HG02885 (cell line): ENCODE measurements around the gene MYH9.

Source experiments
- ATAC-seq: cut with Tn5 transposase; IDR thresholded peaks from one replicate; pipeline ENCODE4 v1.9.1; 2021; ENCODE audit warnings: mild to moderate bottlenecking; ENCODE audit not compliant: unreplicated experiment, poor library complexity

The MYH9 gene

DNA sequence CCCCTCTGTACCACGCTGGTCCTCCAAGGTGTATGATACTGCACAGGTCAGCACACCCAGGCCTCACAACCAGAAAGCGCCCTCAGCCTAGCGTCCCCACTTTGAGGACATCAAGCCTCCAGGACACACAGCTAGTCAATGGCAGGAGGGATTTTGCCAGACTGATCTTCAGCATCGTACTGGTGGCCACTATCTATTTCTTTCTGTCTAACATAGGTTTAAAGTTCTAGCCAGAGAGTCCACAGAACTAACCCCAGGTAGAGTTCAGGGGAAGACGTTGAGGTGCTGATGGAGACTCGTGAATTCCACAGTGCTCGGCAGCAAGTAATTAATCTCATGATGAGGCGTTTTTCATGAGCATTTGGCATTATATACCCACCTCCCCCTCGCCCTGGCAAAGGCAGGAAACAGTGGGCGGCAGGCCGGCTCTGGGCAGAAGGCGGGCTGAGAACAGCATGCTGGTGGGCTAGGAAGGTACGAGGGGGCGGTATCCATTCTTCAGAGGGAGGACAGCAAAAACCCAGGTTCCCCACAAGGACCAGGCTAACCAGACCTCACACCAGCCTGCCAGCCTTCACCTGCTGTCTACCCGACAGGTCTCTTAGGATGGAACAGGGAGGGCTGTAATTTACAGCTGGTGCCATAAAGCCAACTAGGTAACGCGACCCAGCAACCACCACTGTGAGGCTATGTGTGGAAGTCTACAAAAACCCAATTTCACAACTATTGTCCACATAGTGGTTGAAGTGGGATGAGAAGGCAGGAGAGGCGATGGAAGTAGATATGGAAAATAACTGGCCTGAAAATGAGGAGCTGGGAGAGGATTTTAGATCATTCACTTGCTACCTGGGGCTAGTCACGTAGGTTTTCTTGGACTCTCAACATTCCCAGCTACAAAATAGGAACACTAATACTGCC lies 18.5 kb downstream of the MYH9 start:
- no peak for ATAC-seq

DNA sequence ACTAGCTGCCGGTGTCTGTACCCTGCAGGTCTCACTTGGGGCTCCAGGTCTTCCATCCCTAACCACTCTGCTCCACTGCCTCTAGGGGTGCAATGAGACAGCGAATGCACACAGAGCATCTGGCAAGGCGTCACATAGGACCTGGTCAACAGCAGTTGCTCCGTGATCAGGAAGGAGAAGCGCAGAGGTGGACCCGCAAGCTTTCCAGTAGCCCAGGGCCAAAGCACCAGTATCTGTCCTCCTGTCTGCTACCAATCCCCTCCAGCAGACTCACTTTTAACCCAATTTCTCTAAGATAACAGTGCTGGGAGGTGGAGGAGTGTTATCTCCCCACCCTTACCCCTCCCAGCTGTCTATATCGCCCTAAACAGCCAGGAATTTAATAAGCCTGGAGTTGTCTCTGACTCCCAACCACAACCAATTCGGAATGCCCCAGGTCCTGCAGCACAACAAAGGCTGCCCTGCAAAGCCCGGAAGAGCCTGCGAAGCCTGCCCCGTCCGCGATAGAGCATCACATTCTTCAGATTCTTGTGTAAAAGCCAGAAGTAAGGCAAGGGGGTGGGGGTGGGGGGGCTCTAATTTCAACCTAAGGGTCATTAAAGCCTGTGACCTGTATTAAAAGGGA lies 19.3 kb downstream of the MYH9 start:
- ATAC-seq = no peak

DNA sequence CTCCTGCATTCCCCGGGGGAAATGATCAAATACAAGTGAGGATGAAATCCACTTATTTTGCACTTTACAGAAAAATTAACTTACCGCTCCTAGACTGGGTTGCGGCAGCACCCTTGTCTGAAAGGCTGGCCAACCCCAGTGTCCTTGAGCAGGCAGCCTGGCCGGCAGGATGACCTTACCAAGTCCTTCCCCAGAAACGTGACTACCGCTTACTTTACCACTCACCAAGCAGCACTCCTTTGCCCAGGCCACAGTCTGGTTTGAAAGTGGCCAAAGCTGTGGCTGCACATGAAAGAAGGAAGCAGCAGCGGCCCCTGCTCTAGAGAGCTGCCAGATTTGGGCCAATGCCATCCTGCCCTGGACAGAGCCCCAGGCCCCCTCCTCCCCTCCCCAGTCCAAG lies 20.3 kb downstream of the MYH9 start:
- ATAC-seq = no peak

DNA sequence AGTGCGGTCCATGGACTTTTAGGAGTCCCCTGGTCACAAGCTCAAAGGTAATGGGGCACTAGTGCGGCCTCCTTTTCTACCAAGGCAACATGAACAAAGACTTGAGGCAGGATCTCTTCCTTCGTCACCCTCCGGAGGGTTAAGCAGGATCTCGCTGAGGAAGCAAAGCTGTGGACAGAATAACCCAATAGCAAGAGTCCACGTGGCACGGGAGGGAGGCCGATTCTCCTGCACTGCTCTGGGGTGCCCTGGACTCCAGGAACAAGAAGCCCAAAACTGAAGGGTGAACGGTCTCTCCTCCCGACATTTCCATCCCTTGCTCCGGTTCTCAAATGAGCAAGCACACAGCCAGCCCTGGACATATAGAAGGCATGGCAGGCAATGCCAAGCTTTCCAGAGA lies 20.7 kb downstream of the MYH9 start:
- no peak for ATAC-seq

DNA sequence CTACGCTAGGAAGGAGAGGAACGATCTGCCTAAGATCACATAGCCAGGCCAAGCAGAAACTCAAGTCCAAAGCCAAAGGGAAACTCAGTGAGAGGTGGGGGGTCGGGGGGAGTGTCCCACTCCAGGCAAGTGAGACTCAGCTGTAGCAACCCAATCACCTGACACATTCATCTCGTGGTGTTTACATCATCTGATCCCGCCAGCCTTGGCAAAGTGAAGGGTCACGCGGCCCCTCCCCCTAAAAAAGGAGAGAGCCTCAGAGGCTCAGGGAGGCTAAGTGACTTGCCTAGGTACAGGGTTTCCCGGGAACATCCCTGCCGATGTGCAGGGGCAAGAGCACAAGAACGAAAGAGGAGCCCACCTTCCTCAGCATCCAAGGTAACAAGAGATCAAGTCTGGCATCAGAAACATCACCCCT lies 21.5 kb downstream of the MYH9 start:
- no peak for ATAC-seq

DNA sequence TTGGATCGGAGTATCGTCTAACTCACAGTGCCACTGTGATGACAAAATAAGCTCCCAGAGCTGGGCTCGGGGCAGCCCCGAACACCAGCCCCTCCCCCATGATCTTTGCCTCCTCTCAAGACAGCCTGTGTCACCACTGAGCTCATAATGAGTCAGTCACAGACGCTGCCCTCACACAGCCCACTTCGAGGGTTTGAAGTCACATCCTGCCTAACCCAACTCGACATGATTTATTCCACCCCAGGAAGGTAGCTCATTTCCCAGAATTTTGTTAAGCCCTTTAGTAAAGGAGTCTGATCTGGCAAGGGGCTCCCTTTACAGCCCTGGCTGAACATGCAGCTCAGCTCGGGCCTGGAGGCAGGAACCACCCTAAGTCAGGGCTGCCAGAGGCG lies 22.8 kb downstream of the MYH9 start:
- no peak for ATAC-seq

DNA sequence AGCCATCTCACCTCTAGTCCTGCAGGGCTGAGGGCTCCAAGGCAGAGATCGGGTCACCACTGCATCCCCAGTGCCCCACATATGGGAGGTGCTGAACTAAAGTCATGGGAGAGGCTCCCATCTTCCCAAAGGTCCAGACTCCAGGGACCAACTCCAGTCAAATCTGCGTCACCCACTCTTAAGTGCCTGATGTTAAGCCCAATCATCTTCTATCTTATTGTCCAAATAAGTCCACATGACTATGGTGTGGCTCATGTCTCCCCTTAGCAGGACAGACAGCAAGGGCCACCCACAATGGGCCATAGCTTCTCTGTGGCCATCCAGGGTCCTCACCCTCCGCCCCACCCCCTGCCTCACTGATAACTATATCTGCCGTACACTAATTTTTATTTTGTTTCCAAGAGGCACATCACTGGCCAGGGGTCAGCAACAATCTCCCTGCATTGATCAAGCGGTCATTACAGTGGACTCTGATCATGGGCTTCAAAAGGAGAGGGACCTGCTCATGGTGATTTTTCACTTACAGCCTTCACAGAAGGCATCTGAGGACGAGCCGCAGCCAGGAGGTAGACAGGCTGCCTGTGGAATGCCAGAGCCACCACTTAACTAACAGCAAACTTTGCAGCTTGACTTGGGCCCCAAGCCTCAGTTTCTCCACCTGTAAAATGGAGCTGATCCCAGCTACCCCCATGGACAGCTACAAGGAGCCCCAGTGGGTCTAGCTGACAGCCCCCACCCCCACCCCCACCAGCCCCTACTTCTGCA lies 23.3 kb downstream of the MYH9 start:
- no peak for ATAC-seq

DNA sequence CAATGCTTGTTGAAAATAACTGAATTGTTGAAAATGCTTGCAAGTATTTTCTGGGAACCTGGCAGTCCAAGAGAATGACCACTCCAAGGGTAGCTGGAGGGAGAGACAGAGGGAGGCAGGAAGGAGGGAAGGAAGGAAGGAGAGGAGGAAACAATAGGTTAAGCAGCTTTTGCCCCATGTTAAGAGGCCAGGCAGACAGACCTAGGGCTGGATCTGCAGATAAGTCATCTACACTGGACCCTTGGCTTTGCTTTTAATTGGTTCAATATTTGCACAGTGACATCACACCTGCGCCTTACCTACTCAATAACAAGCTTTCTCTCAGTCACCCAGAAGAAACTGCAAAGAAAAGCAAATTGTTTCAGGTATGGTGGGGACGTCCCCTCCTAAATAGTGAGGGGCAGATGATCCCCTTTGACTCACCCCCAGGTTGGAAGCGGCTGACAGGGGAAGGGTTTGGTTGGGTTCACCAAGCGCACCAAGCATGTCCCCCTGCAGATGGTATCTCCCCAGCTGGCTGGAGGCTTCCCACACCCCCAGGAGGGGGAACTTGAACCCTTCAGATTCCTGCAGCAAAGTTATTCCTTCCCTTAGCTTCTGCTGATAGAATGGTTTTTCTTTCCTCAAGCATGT lies 24.3 kb downstream of the MYH9 start:
- no peak for ATAC-seq

DNA sequence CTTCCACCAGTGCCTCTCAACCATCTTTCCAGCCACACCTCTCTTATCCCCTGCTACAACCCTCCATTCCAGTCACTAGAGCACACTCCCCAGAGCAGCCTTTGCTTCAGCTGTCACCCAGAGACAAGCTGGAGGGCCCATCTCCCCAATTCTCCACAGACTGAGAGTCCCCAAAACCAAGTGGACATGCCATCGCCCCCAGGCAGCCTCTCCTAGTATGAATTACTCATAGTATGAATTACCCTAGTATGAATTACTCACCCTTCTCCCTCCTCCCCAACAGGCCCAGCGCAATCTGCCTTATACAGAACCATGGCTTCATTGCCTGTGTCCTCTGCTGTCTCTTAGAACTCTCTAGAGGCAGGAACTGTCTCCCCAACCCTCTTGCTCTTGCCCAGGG lies 24.8 kb downstream of the MYH9 start:
- no peak for ATAC-seq

DNA sequence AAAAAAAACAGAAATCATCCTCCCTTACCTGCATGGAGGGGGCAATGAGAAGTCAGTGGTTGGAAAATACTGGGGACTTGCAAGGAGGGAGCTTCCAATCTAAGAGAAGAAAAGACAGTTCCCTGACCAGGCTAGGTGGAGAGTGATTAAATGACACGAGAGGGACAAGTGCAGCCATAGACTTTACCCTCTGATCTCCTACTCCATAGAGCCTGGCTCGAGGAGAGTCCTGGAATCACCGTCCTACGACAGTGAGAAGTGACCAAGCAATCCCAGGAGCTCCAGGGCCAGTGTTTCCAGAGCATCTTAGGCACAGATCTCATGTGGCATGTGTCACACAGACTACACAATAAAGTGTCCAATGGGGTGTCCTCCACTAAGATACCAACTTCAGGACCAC lies 25.7 kb downstream of the MYH9 start:
- ATAC-seq = no peak

DNA sequence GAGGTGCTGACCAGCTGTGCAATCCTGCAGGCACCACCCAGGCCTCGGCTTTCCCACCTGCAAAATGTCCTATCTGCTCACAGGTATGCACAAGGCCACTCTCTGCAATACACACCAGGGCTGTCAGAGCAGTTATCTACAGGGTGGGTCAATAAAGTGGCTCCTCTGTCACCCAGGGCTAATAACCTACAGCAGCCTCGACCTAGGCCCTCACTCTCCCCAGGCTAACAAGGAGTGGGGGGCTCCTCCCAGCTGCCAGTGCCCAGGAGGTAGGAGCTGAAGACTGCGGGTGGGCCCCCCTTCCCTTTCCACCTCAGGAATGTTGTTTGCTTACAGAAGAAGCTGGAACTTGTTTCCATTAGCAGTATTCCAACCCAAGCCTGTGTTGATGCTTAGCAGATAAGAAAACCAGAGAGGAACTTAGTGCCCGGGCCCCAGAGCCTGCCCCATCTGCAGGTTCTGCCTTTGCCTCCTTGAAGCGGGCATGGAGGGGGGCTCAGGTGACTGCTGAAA lies 26.8 kb downstream of the MYH9 start:
- ATAC-seq = no peak

DNA sequence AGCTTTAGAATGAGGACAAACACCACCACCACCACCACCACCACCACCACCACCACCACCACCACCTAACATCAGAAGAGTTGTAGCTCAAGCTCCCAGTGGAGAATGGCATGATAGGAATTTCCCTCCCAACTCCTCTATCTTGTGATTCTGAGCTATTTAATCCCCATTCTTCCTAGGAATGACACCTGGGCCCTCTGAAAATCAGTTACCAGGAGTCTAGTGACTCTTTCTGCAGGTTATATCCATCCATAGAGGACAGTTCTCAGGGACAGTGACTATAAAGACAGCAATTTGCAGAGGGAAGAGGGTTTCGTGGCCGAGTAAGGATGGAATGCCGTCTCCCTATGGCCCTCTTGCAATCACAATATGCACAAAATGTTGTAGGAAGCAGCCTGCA lies 27.8 kb downstream of the MYH9 start:
- no peak for ATAC-seq

DNA sequence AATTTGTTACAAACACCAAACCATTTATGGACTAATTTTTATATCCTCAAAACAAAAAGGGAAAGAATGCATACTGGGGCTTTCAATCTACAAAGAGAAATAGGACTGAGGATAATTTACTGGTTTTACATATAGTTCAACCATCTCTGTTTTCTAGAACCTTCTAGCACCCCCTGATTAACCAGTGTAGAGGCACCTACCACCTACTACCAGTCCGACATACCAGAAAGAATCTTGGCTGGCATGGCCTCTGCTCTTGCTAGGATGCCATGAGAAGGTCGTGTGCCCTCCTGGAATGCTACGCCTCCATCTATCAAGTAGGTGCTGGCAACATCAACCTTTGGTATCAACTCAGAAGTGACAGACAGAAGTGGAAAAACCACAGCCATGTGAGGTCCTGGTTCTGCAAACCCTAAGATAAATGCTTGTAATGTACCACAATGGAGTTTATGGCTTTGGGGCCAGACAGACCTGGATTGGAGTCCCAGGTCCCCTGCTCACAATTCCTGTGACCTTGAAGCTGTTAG lies 28.2 kb downstream of the MYH9 start:
- ATAC-seq = no peak

DNA sequence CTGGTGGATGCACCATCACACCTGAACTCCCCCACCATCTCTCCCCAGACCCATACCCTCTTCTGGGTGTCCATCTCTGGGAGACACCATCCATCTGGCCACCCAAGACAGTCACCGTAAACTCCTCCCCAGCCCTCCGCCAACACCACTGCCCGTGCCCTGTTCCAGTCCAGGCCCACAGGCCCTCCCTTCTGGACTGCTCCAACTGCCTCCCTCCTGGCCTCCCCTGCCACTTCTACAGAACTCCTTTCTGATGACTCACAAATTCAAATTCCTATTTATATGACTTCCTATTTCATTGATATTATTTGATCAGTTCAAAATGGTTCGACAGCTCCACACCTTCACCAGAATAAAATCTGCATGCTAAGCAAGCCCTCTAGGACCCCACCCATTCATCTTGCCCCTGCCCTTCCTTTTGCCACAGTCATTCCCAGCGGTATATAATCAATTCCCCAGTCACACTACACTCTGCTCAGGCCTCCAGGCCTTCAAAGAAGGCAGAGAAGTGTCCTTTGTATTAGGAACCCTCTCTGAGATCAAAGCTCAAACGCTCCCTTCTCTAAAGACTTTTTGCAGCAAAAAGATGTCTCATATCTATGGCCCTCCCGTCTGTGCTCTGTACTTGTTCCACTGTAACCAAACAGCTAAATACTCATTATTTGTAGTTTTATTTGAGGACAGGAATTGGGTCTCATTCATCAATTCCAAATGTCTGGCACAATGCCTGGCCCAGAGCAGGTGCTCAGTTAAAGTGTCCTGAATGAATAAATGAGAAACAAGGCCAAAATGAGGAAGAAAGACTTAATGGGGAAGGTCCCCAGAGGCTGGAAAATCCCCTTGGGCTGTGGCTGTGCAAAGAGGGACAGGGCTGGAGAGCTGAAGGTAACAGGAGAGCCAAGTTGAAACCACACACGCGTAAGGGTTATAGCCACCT lies 29.0 kb downstream of the MYH9 start:
- no peak for ATAC-seq

DNA sequence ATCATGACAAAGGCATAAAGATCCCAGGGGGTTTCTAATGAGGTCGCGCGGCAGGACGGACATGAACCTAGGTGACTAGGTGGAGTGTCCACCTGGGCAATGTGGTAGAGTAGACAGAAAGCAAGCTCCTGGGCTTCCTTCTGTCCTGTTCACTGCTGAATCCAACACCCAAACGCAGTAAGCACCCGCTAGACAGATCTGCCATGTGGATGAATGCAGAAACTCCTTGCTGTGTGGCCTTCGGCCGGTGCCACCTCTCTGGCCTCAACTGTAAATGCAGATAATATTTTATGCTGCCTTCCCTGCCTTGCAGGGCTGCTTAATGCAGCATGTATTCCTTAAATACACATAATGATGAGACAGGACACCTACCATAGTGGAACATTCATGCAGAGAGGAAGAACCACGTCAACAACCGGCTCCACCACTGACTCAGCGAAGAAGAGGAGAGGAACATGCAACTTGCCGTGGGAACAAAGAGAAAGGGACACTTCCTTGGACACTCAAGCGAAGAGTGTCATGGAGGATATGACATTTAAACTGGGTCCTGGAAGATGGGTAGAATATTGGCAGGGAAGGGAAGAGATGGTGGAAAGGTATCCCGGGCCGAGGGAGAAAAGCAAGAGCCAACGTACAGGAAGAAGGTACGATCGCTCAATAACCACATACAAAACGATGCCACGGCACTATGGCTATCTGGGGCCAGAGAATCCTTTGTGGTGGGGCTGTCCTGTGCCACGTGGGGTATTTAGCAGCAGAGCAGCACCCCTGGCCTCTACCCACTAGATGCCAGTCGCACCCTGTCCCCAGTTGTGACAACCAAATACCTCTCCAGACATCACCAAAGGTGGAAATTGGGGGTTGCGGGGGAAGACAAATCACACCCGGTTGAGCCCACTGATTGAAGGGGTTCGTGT lies 30.8 kb downstream of the MYH9 start:
- ATAC-seq = no peak

DNA sequence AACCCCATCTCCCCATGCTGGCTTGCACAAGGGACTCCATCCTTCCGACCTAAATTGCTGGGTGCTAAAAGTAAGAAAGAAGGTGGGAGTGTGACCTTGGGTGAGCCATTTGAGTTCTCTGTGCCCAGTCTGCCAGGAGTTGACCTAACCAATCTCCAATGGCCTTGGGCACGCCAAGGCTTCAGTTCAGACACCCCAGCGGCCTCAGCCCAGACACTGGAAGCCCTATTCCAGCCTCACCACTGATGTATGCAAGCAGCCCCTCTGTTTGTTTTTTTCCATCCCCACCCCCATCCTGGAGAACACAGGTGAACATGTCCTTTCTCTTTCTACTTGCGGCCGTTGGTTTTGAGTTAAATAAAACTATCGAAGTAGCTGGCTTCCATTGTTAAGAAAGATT lies 31.9 kb downstream of the MYH9 start:
- ATAC-seq = no peak

DNA sequence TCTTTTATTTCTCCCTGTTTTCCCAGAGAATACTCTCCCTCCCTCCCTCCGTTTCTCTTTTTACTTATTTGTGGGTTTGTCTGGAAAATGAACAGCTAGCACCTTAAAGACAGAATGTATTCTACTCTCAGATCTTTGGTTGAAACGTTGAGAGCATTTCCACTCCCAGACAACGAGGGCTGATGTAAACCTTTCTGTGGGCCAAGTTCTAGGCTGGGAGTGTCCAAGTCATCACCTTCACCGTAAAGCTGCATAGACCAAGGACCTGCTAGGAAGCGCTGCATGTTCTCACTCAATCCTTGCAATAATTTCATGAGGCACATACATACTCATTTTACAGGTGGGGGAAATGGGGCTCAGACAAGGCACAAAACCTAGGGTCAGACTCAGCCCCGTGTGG lies 32.4 kb downstream of the MYH9 start:
- no peak for ATAC-seq

DNA sequence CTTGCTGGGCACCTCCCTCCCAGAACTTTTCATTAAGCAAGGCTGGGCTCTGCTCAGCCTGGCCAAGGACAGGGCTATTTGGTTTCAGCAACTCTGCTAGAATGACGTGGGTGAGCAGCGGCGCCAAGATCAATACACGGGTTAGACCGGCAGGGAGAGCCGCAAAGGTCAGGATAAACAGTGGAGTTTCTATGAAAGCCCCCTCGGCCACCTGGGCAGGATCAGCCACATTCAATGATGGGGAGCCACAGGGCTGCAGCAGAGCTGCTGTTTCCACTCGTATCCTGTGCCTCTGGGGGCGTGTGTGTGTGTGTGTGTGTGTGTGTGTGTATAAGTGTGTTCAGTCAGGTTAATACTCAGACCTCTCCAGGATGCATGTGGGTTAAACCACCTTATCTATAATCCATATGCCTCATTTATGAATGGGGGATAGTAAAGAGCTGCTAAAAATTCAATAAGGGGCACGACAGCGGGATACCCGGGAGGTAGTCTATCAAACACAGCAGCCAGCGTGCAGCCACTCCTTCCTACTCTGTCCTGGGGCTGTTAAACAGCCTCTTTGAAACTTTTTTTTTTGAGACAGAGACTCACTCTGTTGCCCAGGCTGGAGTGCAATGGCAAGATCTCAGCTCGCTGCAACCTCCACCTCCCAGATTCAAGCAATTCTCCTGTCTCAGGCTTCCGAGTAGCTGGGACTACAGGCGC lies 34.8 kb downstream of the MYH9 start:
- ATAC-seq = no peak
